Measurements from ENCODE around the gene VSTM5. TPM values are rescaled to one million over a fixed set of nuclear protein-coding genes. Genes with fewer than 3 reads are reported as not detected.

VSTM5 gene
- polyA plus RNA-seq, 1 of the 3 experiments (the other 2 are of a cell fraction), result 0.12 TPM

DNA sequence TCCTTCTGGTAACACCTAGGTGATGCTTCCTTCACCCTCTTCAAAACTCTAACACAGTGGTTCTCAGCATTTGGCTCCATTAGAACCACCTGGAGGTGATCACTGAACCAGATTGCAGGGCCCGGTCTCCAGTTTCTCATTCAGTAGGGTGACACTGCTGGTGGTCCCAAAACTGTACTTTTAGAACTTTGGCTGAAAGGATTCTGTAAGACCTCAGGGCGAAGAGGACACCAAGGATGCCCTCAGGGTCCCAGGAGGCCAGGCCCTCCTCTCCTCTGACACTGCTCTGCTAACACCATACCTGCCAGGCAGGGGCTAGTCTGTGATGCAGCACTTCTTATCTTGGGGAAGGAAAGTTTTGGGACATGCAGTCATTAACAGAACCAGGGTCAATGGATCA lies 9.0 kb downstream of the VSTM5 start:
- no peak overlapping the region for H3K4me2 ChIP-seq
- DNase-seq, result no peak
- H3K9ac ChIP-seq, result no peak overlapping the region
- no peaks in the 10 kb centered on the region for H3K9me2 ChIP-seq
- 100% methylated on average over 2 of the region's 2 CpGs for whole genome bisulfite sequencing (ENCODE audit: low lambda C conversion rate)
- no peak for TF ChIP-seq ELF1 (IDR thresholded peaks at IDR 0.05)
- TF ChIP-seq USF1 (IDR thresholded peaks at IDR 0.05; ENCODE audit: borderline replicate concordance, low read depth), result no peak
- TF ChIP-seq CHD2 (IDR thresholded peaks at IDR 0.05; ENCODE audit: low read length, partially characterized antibody), result no peak
- no peak for TF ChIP-seq TCF12 (IDR thresholded peaks at IDR 0.05)
- TF ChIP-seq RFX5 (IDR thresholded peaks at IDR 0.05; ENCODE audit: low read length), result no peak
- ChIA-PET POLR2A (no interaction called here), CTCF (interaction anchor here (0.7 to 1.3 kb wide), 2 partner anchors 9 to 858 kb away, joined by 3 read pairs; partner anchors contain the start of gene VSTM5)
- no peaks in the 10 kb centered on the region for H3K36me3 ChIP-seq (replicated peaks in 1 of 2; ENCODE audit: control insufficient read depth in 1 of 2, insufficient read depth in 2 of 2, low read length in 1 of 2)
- H3K4me3 ChIP-seq (ENCODE audit: low read depth in 2 of 2, low read length in 1 of 2), result no peak overlapping the region
- H3K79me2 ChIP-seq (ENCODE audit: insufficient read depth), result no peaks in the 10 kb centered on the region
- H3F3A ChIP-seq (replicated peaks; ENCODE audit: insufficient read depth), result peaks cover 3% of the 10 kb centered on the region
- H3K4me1 ChIP-seq (ENCODE audit: control insufficient read depth in 1 of 2, insufficient read depth in 2 of 2, low read depth in 1 of 2, low read length in 1 of 2), result peaks cover 4 to 9% of the 10 kb centered on the region in 2 experiments; a peak in 2 of 4 replicates
- H4K20me1 ChIP-seq (ENCODE audit: insufficient read depth), result no peaks in the 10 kb centered on the region
- H3K9me3 ChIP-seq, result no peaks in the 10 kb centered on the region
- no peak overlapping the region for H3K27ac ChIP-seq (ENCODE audit: low read depth in 2 of 2, low read length in 1 of 2)
- H2AFZ ChIP-seq (ENCODE audit: low read depth), result no peak overlapping the region
- no peaks in the 10 kb centered on the region for H3K27me3 ChIP-seq (ENCODE audit: insufficient read depth)

DNA sequence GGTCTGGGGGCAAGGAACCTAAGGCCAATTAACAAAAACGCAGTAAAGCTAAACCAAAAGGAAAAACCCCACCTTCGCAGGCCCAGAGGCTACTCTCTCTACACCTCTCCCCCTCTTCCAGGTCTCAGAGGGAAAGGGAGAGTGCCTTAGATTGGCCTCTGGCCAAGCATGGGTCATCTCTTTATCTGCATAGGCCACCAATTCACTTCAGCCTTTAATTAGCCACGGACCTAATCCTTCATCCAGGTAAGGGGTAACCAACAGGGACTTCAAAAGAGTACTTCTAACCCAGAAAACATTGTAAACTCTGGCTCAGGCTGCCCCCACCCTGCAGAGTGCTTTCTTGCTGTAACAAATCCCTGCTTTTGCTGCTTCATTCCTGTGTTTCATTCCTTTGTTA lies 9.4 kb downstream of the VSTM5 start:
- H3K27me3 ChIP-seq (ENCODE audit: insufficient read depth), result no peaks in the 10 kb centered on the region
- POLR2A ChIA-PET, result no interaction called here
- 58% methylated on average over 3 of the region's 3 CpGs for WGBS (ENCODE audit: low lambda C conversion rate)
- TF ChIP-seq SMC3 (IDR thresholded peaks at IDR 0.05; ENCODE audit: low read depth, low read length) (no peak), SIN3A (IDR thresholded peaks at IDR 0.05; ENCODE audit: borderline replicate concordance, low read depth, low read length) (no peak), NRF1 (IDR thresholded peaks at IDR 0.05; ENCODE audit: low read depth, low read length) (no peak), USF2 (IDR thresholded peaks at IDR 0.05; ENCODE audit: borderline replicate concordance, low read depth, low read length) (no peak), ELF1 (IDR thresholded peaks at IDR 0.05) (no peak), FOSL2 (IDR thresholded peaks at IDR 0.05; ENCODE audit: borderline replicate concordance, low read depth) (no peak), USF1 (IDR thresholded peaks at IDR 0.05; ENCODE audit: borderline replicate concordance, low read depth) (no peak), NFIC (IDR thresholded peaks at IDR 0.05; ENCODE audit: borderline replicate concordance) (no peak; the same call in 1 of the 2 replicates), FOXM1 (IDR thresholded peaks at IDR 0.05; ENCODE audit: low read depth) (no peak), GABPA (IDR thresholded peaks at IDR 0.05; ENCODE audit: low read depth) (no peak), CHD2 (IDR thresholded peaks at IDR 0.05; ENCODE audit: low read length, partially characterized antibody) (no peak), JUND (IDR thresholded peaks at IDR 0.05) (no peak), REST (IDR thresholded peaks at IDR 0.05; ENCODE audit: low read depth, low read length) (no peak), EP300 (IDR thresholded peaks at IDR 0.05; ENCODE audit: borderline replicate concordance in 1 of 2, low read depth in 1 of 2, low read length in 1 of 2) (no peak), RCOR1 (IDR thresholded peaks at IDR 0.05; ENCODE audit: low read length) (no peak), FOXJ3 (CRISPR knock-in tag; IDR thresholded peaks at IDR 0.05) (no peak)
- TF ChIP-seq, protein P1, sequence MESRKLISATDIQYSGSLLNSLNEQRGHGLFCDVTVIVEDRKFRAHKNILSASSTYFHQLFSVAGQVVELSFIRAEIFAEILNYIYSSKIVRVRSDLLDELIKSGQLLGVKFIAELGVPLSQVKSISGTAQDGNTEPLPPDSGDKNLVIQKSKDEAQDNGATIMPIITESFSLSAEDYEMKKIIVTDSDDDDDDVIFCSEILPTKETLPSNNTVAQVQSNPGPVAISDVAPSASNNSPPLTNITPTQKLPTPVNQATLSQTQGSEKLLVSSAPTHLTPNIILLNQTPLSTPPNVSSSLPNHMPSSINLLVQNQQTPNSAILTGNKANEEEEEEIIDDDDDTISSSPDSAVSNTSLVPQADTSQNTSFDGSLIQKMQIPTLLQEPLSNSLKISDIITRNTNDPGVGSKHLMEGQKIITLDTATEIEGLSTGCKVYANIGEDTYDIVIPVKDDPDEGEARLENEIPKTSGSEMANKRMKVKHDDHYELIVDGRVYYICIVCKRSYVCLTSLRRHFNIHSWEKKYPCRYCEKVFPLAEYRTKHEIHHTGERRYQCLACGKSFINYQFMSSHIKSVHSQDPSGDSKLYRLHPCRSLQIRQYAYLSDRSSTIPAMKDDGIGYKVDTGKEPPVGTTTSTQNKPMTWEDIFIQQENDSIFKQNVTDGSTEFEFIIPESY (IDR thresholded peaks at IDR 0.05; ENCODE audit: borderline replicate concordance, low read depth), result no peak
- TF ChIP-seq, protein P2, sequence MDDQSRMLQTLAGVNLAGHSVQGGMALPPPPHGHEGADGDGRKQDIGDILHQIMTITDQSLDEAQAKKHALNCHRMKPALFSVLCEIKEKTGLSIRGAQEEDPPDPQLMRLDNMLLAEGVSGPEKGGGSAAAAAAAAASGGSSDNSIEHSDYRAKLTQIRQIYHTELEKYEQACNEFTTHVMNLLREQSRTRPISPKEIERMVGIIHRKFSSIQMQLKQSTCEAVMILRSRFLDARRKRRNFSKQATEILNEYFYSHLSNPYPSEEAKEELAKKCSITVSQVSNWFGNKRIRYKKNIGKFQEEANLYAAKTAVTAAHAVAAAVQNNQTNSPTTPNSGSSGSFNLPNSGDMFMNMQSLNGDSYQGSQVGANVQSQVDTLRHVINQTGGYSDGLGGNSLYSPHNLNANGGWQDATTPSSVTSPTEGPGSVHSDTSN (IDR thresholded peaks at IDR 0.05), result no peak

More for the DNA sequence above, 9.4 kb downstream of the VSTM5 start:
- Histone ChIP-seq H3K4me2 (no peak overlapping the region), H3K4me1 (ENCODE audit: control insufficient read depth in 1 of 2, insufficient read depth in 2 of 2, low read depth in 1 of 2, low read length in 1 of 2) (peaks cover 4 to 5% of the 10 kb centered on the region in 2 experiments; a peak in 2 of 4 replicates), H3K4me3 (ENCODE audit: low read depth in 2 of 2, low read length in 1 of 2) (no peak overlapping the region), H2AFZ (ENCODE audit: low read depth) (no peak overlapping the region), H3K36me3 (replicated peaks in 1 of 2; ENCODE audit: control insufficient read depth in 1 of 2, insufficient read depth in 2 of 2, low read length in 1 of 2) (no peaks in the 10 kb centered on the region), H4K20me1 (ENCODE audit: insufficient read depth) (no peaks in the 10 kb centered on the region), H3K9ac (no peak overlapping the region), H3F3A (replicated peaks; ENCODE audit: insufficient read depth) (peaks cover 3% of the 10 kb centered on the region), H3K79me2 (ENCODE audit: insufficient read depth) (no peaks in the 10 kb centered on the region), H3K27ac (ENCODE audit: low read depth in 2 of 2, low read length in 1 of 2) (no peak overlapping the region), H3K9me2 (no peaks in the 10 kb centered on the region), H3K9me3 (no peaks in the 10 kb centered on the region)
- DNase-seq, result no peak
- CTCF ChIA-PET, result no interaction called here

Measured in SK-N-SH (cell line).